DND-41 (cell line): Measurements from ENCODE around the gene SIGLEC1.

Experiments used
- ATAC-seq: fragments of 200-7000 bp; cut with Tn5 transposase; 3 replicates; pipeline ENCODE4 v1.9.1; 2021; ENCODE audit warnings: low read depth; ENCODE audit not compliant: insufficient read depth
- DNase-seq: peaks from one replicate; pipeline ENCODE4 v3.0.0-alpha.2; 2020
- H2AFZ ChIP-seq: 2 replicates; pipeline ENCODE4 v1.6.0; 2012; ENCODE audit warnings: low read depth, low read length
- H3K27ac ChIP-seq: 2 replicates; pipeline ENCODE4 v1.5.1; 2012; ENCODE audit warnings: low read length, inconsistent platforms
- H3K27me3 ChIP-seq: fragments of 200-600 bp; sonication (generic); 2 replicates; pipeline ENCODE4 v1.6.0; 2012; ENCODE audit warnings: low read length, mild to moderate bottlenecking, inconsistent platforms; ENCODE audit not compliant: insufficient read depth, poor library complexity
- H3K36me3 ChIP-seq: 2 replicates; pipeline ENCODE4 v1.5.1; 2012; ENCODE audit warnings: low read length, inconsistent platforms; ENCODE audit not compliant: insufficient read depth
- H3K4me1 ChIP-seq: 2 replicates; pipeline ENCODE4 v1.5.1; 2012; ENCODE audit warnings: mild to moderate bottlenecking, low read length; ENCODE audit not compliant: insufficient read depth
- H3K4me2 ChIP-seq: 2 replicates; pipeline ENCODE4 v1.6.0; 2012; ENCODE audit warnings: mild to moderate bottlenecking, moderate library complexity, low read length, inconsistent platforms; ENCODE audit not compliant: insufficient read depth
- H3K4me3 ChIP-seq, 2 experiments: fragments of 200-600 bp in 1 of 2; shearing (Covaris generic) in 1 of 2; 2 replicates each; pipeline ENCODE4 v1.5.1; 2012 to 2016; ENCODE audit warnings: inconsistent platforms in 2 of 2, low read length in 2 of 2, mild to moderate bottlenecking in 2 of 2, low read depth in 1 of 2, moderate library complexity in 1 of 2
- H3K79me2 ChIP-seq: 2 replicates; pipeline ENCODE4 v1.6.0; 2012; ENCODE audit warnings: low read length, inconsistent platforms; ENCODE audit not compliant: insufficient read depth
- H3K9ac ChIP-seq: 2 replicates; pipeline ENCODE4 v1.6.0; 2012; ENCODE audit warnings: low read depth, mild to moderate bottlenecking, inconsistent platforms, low read length, moderate library complexity
- H3K9me3 ChIP-seq: 2 replicates; pipeline ENCODE4 v1.5.1; 2012; ENCODE audit warnings: low read length, moderate library complexity, mild to moderate bottlenecking, inconsistent platforms; ENCODE audit not compliant: insufficient read depth, severe bottlenecking
- H4K20me1 ChIP-seq: 2 replicates; pipeline ENCODE4 v1.6.0; 2012; ENCODE audit warnings: low read length; ENCODE audit not compliant: insufficient read depth
- EZH2 ChIP-seq: IDR thresholded peaks from 3 replicates; pipeline ENCODE4 v1.6.1; 2012; ENCODE audit warnings: borderline replicate concordance, low read depth, mild to moderate bottlenecking, moderate library complexity, low read length, inconsistent platforms; ENCODE audit not compliant: severe bottlenecking
- TF ChIP-seq, protein P1 (sequence below): IDR thresholded peaks from 2 replicates; pipeline ENCODE4 v1.5.1; 2012; ENCODE audit warnings: borderline replicate concordance, low read length, moderate library complexity, mild to moderate bottlenecking; ENCODE audit not compliant: poor library complexity, severe bottlenecking; ENCODE audit errors: extremely low read depth

The SIGLEC1 gene

GRCh38 chr20:3712279-3712873 lies at the start of gene SIGLEC1:
SIGLEC1 (minus strand) TSS chr20:3712600; CDS start chr20:3707128, 5,472 bp downstream.
- TF ChIP-seq EZH2, result no peak
- TF ChIP-seq, protein P1, sequence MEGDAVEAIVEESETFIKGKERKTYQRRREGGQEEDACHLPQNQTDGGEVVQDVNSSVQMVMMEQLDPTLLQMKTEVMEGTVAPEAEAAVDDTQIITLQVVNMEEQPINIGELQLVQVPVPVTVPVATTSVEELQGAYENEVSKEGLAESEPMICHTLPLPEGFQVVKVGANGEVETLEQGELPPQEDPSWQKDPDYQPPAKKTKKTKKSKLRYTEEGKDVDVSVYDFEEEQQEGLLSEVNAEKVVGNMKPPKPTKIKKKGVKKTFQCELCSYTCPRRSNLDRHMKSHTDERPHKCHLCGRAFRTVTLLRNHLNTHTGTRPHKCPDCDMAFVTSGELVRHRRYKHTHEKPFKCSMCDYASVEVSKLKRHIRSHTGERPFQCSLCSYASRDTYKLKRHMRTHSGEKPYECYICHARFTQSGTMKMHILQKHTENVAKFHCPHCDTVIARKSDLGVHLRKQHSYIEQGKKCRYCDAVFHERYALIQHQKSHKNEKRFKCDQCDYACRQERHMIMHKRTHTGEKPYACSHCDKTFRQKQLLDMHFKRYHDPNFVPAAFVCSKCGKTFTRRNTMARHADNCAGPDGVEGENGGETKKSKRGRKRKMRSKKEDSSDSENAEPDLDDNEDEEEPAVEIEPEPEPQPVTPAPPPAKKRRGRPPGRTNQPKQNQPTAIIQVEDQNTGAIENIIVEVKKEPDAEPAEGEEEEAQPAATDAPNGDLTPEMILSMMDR, result no peak
- Histone ChIP-seq H3K9ac (no peak within 1 kb of the TSS), H3K4me2 (no peak within 1 kb of the TSS), H3K4me1 (0 out of 2 replicates have a peak, but pooled peaks cover 2% of the 10 kb centered on the region), H3K27ac (no peak within 1 kb of the TSS), H3K27me3 (no peaks in the 10 kb centered on the region), H3K36me3 (no peaks in the 10 kb centered on the region), H3K9me3 (no peaks in the 10 kb centered on the region), H2AFZ (no peak within 1 kb of the TSS), H3K4me3 (no peak within 1 kb of the TSS), H3K79me2 (no peaks in the 10 kb centered on the region), H4K20me1 (0 out of 2 replicates have a peak, but pooled peaks cover 7% of the 10 kb centered on the region)
- DNase-seq, result no peak
- ATAC-seq, result no peak

DNA sequence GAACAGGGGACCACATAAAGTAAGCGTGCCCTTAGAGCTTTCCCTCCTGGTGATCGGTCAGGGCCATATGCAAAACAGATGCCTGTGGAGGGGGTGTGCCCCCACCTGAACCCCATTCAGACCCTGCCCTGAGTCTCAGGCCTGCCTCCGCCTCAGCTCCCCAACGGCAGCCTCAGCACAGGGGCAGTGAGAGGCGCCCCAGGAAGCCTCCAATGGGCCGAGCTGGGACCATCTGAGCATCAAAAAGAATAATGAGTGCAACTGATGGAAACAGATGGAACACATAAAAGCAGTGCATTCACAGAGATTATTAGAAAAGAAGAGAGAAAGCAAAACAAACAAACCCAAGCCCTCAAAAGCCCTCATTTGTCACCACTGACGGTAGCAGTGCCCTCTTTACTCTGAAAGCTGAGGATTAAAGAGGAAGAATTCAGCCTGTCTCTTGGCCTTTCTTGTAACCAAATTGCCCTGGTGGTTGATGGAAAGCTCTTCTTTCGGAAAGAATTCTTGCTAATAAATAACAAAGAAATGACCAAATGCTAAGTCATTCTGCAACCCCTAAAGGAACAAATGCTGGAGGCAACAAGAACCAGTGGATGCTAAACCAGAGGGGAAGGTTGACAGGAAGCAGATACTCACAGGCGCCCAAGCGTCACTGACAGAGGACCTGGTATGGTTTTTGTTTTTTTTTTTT lies 48.4 kb upstream of the SIGLEC1 start:
- no peak overlapping the region for H3K27ac ChIP-seq
- ATAC-seq, result no peak
- H3K27me3 ChIP-seq, result no peaks in the 10 kb centered on the region
- peaks cover 50% of the 10 kb centered on the region for H3K36me3 ChIP-seq
- H3K4me3 ChIP-seq, result no peak overlapping the region
- H3K9ac ChIP-seq, result no peak overlapping the region
- H3K4me1 ChIP-seq, result peaks cover 14% of the 10 kb centered on the region
- H3K79me2 ChIP-seq, result peaks cover 38% of the 10 kb centered on the region
- H2AFZ ChIP-seq, result no peak overlapping the region
- no peak overlapping the region for H3K4me2 ChIP-seq
- peaks cover 36% of the 10 kb centered on the region; the same call in 1 of the 2 replicates for H4K20me1 ChIP-seq
- H3K9me3 ChIP-seq, result no peaks in the 10 kb centered on the region
- TF ChIP-seq, protein P1, result no peak
- TF ChIP-seq EZH2, result no peak
- DNase-seq, result no peak

DNA sequence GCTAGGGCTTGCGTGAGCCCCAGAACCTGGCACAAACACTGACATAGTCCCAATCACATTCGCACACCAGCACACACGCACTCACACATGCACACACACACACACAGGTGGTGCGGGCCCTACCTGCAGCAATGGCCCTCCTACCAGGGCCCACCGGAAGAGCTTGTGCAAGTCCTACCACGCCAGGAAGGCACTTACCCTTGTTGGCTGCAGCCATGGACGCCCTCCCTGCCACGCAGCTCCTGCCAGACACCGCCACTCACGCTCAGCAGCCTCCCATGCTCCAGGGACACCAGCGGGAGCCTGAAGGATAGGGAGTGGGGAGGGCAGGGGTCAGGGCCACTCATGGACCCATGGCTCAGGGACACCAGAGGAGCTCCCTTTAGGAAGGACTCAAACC lies 47.5 kb upstream of the SIGLEC1 start:
- peaks cover 5% of the 10 kb centered on the region; the same call in 1 of the 2 replicates for H3K4me1 ChIP-seq
- ATAC-seq (no peak), DNase-seq (no peak)
- peaks cover 27% of the 10 kb centered on the region; the same call in 1 of the 2 replicates for H4K20me1 ChIP-seq
- H3K36me3 ChIP-seq, result peaks cover 52% of the 10 kb centered on the region
- H3K9ac ChIP-seq, result no peak overlapping the region
- no peak overlapping the region for H3K27ac ChIP-seq
- no peaks in the 10 kb centered on the region for H3K27me3 ChIP-seq
- no peak overlapping the region for H3K4me2 ChIP-seq
- no peaks in the 10 kb centered on the region for H3K9me3 ChIP-seq
- H2AFZ ChIP-seq, result no peak overlapping the region
- H3K79me2 ChIP-seq, result peaks cover 29% of the 10 kb centered on the region; the same call in 1 of the 2 replicates
- TF ChIP-seq, protein P1, result no peak
- no peak for TF ChIP-seq EZH2
- no peak overlapping the region for H3K4me3 ChIP-seq
